ENCODE data around the gene GBP5. TPM values are rescaled to one million over a fixed set of nuclear protein-coding genes. Genes with fewer than 3 reads are reported as not detected.
"Not testable (repeated sequence)": the region's sequence is repeated elsewhere in the genome, so short reads cannot be mapped to it uniquely, and the experiment has no call there.

The GBP5 gene
- total RNA-seq, 2 experiments from 2014 or later = 122 to 137 TPM

- H3K36me3 Mint-ChIP-seq (ENCODE audit: low read depth) = peaks cover 28% of the 10 kb centered on the region
- POLR2A ChIA-PET = not testable (repeated sequence)
- intact Hi-C loops (cut with DNase I, micrococcal nuclease) = loop anchor here in 1 of 2 experiments (10.0 kb wide), 1 partner anchor 441 kb away; no protein-coding TSS in a partner anchor
These were observed 11.6 kb upstream of the GBP5 start for GRCh38 chr1:89284078-89284763.

GRCh38 chr1:89280766-89281165 is 8.1 kb upstream of the GBP5 start:
- H3K4me1 Mint-ChIP-seq = peaks cover 83% of the 10 kb centered on the region
- DNase-seq (no peak), ATAC-seq (no peak)
- ChIA-PET POLR2A (no interaction called here), CTCF (no interaction called here)
- H3K4me3 Mint-ChIP-seq = no peak overlapping the region
- H3K36me3 Mint-ChIP-seq (ENCODE audit: low read depth) = peaks cover 26% of the 10 kb centered on the region
- H3K9me3 Mint-ChIP-seq (ENCODE audit: low read depth) = peaks cover 13% of the 10 kb centered on the region
- peak overlapping the region; percentile 20 for H3K27ac Mint-ChIP-seq
- H3K27me3 Mint-ChIP-seq = no peaks in the 10 kb centered on the region
- intact Hi-C loops (cut with DNase I, micrococcal nuclease) = loop anchor here in 1 of 2 experiments (10.0 kb wide), 1 partner anchor 444 kb away; no protein-coding TSS in a partner anchor

More at GRCh38 chr1:89284078-89284763, 11.6 kb upstream of the GBP5 start:
- not testable (repeated sequence) for ATAC-seq, DNase-seq, H3K4me3 Mint-ChIP-seq, H3K27ac Mint-ChIP-seq, H3K27me3 Mint-ChIP-seq
- peaks cover 86% of the 10 kb centered on the region for H3K4me1 Mint-ChIP-seq
- peaks cover 14% of the 10 kb centered on the region for H3K9me3 Mint-ChIP-seq (ENCODE audit: low read depth)
- CTCF ChIA-PET = interaction anchor here (0.6 to 0.9 kb wide), 2 partner anchors 29 to 41 kb away, joined by 3 read pairs; no protein-coding TSS in a partner anchor

- peaks cover 14% of the 10 kb centered on the region for H3K36me3 Mint-ChIP-seq (ENCODE audit: low read depth)
- POLR2A ChIA-PET = no interaction called here
- H3K27me3 Mint-ChIP-seq = no peaks in the 10 kb centered on the region
These were observed 6.4 kb upstream of the GBP5 start for GRCh38 chr1:89279011-89279466.

GRCh38 chr1:89277725-89278124 is 5.1 kb upstream of the GBP5 start:
- peak overlapping the region; percentile 90 for H3K27ac Mint-ChIP-seq
- DNase-seq (peak; percentile 51), ATAC-seq (peak; percentile 45)
- H3K27me3 Mint-ChIP-seq = no peaks in the 10 kb centered on the region
- no peak overlapping the region for H3K4me3 Mint-ChIP-seq
- H3K9me3 Mint-ChIP-seq (ENCODE audit: low read depth) = peaks cover 5% of the 10 kb centered on the region
- H3K36me3 Mint-ChIP-seq (ENCODE audit: low read depth) = peaks cover 15% of the 10 kb centered on the region
- ChIA-PET POLR2A (no interaction called here), CTCF (interaction anchor here (0.6 to 1.2 kb wide), 5 partner anchors 9 to 82 kb away, joined by 3 read pairs; no protein-coding TSS in a partner anchor)
- H3K4me1 Mint-ChIP-seq = peaks cover 85% of the 10 kb centered on the region
- intact Hi-C loops (cut with DNase I, micrococcal nuclease) = loop anchor here in 1 of 2 experiments (2.0 kb wide), 1 partner anchor 79 kb away; the partner anchor contains the start of gene GBP4

More at GRCh38 chr1:89279011-89279466, 6.4 kb upstream of the GBP5 start:
- DNase-seq (no peak), ATAC-seq (peak; percentile 54)
- Mint-ChIP-seq H3K27ac (peak overlapping the region; percentile 90), H3K4me1 (peaks cover 83% of the 10 kb centered on the region), H3K9me3 (ENCODE audit: low read depth) (no peaks in the 10 kb centered on the region), H3K4me3 (peak overlapping the region; percentile 42)
- CTCF ChIA-PET = no interaction called here
- intact Hi-C loops (cut with DNase I, micrococcal nuclease) = loop anchor here in 1 of 2 experiments (2.0 kb wide), 1 partner anchor 80 kb away; the partner anchor contains the start of gene GBP4

GRCh38 chr1:89276690-89277089 is 4.0 kb upstream of the GBP5 start:
- Mint-ChIP-seq H3K4me1 (peaks cover 81% of the 10 kb centered on the region), H3K4me3 (no peak overlapping the region), H3K9me3 (ENCODE audit: low read depth) (peaks cover 5% of the 10 kb centered on the region), H3K27ac (peak overlapping the region; percentile 72), H3K27me3 (no peaks in the 10 kb centered on the region), H3K36me3 (ENCODE audit: low read depth) (peaks cover 24% of the 10 kb centered on the region)
- ATAC-seq = no peak
- POLR2A ChIA-PET = interaction anchor here (1.3 kb wide), 1 partner anchor 34 kb away, joined by 3 read pairs; no protein-coding TSS in a partner anchor
- CTCF ChIA-PET = interaction anchor here (1.1 to 2.0 kb wide), 4 partner anchors 10 to 106 kb away, joined by 3 to 6 read pairs (median 4); no protein-coding TSS in a partner anchor
- intact Hi-C loops (cut with DNase I, micrococcal nuclease) = no loop called here
- no peak for DNase-seq

GRCh38 chr1:89274411-89274857 is 1.8 kb upstream of the GBP5 start:
- Mint-ChIP-seq H3K4me1 (peaks cover 75% of the 10 kb centered on the region), H3K4me3 (peak overlapping the region; percentile 98), H3K9me3 (ENCODE audit: low read depth) (peaks cover 5% of the 10 kb centered on the region), H3K27ac (peak overlapping the region; percentile 99), H3K36me3 (ENCODE audit: low read depth) (peaks cover 40% of the 10 kb centered on the region), H3K27me3 (no peaks in the 10 kb centered on the region)
- intact Hi-C loops (cut with DNase I, micrococcal nuclease) = loop anchor here (1.0 to 5.0 kb wide), 9 partner anchors 13 to 382 kb away; partner anchors contain the start of genes GBP2 (in 2 of the 2), GTF2B (in 1 of the 2) and LRRC8B (in 1 of the 2)
- DNase-seq (no peak), ATAC-seq (peak; percentile 63)
- ChIA-PET POLR2A (interaction anchor here (0.7 to 2.9 kb wide), 6 partner anchors 20 to 445 kb away, joined by 3 to 14 read pairs (median 6); partner anchors contain the start of gene GBP4), CTCF (interaction anchor here (0.7 to 2.6 kb wide), 10 partner anchors 10 to 290 kb away, joined by 3 to 11 read pairs (median 4); no protein-coding TSS in a partner anchor)

DNA sequence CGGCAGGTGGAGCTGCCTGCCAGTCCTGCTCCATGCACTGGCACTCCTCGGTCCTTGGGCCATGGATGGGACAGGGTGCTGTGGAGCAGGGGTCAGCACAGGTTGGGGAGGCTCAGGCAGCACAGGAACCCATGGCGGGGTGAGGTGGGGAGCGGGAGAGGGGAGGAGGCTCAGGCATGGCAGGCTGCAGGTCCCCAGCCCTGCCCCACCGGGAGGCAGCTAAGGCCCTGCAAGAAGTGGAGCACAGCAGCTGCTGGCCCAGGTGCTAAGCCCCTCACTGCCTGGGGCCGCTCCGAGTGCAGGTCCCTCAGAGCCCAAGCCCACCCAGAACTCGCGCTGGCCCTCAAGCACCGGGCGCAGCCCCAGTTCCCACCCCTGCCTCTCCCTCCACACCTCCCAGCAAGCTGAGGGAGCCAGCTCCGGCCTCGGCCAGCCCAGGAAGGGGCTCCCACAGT is 691 bp upstream of the GBP5 start:
- peak overlapping the region; percentile 99 for H3K27ac Mint-ChIP-seq
- H3K9me3 Mint-ChIP-seq (ENCODE audit: low read depth) = peaks cover 5% of the 10 kb centered on the region
- peak; percentile 39 for DNase-seq
- H3K36me3 Mint-ChIP-seq (ENCODE audit: low read depth) = peaks cover 46% of the 10 kb centered on the region
- CTCF ChIA-PET = interaction anchor here (0.6 to 1.7 kb wide), 7 partner anchors 13 to 274 kb away, joined by 3 to 6 read pairs (median 3); no protein-coding TSS in a partner anchor
- POLR2A ChIA-PET = interaction anchor here (0.6 to 2.9 kb wide), 6 partner anchors 26 to 251 kb away, joined by 3 to 15 read pairs (median 11); partner anchors contain the start of gene GBP2
- H3K4me3 Mint-ChIP-seq = peak overlapping the region; percentile 98
- intact Hi-C loops (cut with DNase I, micrococcal nuclease) = loop anchor here (2.0 to 5.0 kb wide), 5 partner anchors 15 to 381 kb away; partner anchors contain the start of genes GTF2B (in 1 of the 2) and LRRC8B (in 1 of the 2)
- H3K27me3 Mint-ChIP-seq = no peaks in the 10 kb centered on the region
- peaks cover 73% of the 10 kb centered on the region for H3K4me1 Mint-ChIP-seq
- ATAC-seq = no peak

DNA sequence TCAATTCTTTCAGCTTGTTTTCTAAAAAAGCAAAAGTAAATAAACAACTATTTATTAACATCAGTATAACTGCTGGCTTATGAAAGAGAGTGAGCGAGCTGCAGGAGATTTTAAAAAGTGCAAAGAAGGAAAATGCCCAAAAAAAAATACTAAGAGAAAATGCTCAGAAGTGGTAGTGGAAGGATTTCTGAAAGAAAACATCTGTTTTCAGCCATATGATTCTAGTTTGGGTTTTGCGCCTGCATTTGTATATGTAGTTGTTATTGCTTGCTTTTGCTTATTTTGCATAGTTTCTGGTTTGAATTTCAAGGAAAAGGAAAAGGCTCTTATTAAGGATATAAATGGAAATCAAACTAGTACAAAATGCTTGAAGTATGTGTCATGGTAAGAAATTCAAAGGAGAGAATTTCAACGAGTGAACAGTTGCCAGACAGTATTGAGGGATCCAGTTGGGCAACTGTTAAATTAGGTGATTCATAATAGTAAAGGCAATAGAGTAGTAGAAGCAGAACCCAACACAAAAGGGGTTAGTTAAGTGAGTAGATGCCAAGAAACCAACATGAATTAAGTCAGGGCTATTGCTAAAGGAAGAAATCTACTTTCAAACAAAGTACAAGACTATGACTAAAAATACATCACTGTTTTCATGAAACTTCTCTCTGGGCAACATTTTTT is 1.2 kb downstream of the GBP5 start:
- ATAC-seq = peak; percentile 28
- H3K36me3 Mint-ChIP-seq (ENCODE audit: low read depth) = peaks cover 55% of the 10 kb centered on the region

DNA sequence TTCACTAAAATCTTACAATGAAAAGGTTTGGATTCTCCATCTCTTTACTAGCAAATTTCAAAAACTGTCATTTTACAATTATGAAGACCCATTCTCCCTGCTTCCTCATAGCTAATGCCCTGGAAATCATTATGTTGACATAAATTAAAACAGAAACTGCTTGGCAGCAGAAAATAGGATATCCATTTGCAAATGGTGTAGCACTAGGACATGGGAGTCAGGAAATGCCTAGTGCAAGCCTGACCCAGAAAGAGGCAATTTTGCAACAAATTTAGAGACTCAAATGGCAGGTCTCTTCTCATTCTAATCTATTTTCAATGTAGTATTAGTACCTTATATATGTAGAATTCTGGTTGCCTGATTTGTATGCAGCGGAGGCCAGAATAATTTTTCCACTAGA is 2.2 kb downstream of the GBP5 start:
- ChIA-PET POLR2A (interaction anchor here (1.9 kb wide), 1 partner anchor 144 kb away, joined by 5 read pairs; the partner anchor contains the start of gene GBP2), CTCF (interaction anchor here (0.7 to 1.2 kb wide), 5 partner anchors 12 to 185 kb away, joined by 3 read pairs; no protein-coding TSS in a partner anchor)
- Mint-ChIP-seq H3K27me3 (no peaks in the 10 kb centered on the region), H3K27ac (peak overlapping the region; percentile 82), H3K36me3 (ENCODE audit: low read depth) (peaks cover 64% of the 10 kb centered on the region), H3K9me3 (ENCODE audit: low read depth) (peaks cover 5% of the 10 kb centered on the region), H3K4me1 (peaks cover 70% of the 10 kb centered on the region), H3K4me3 (peak overlapping the region; percentile 98)
- intact Hi-C loops (cut with DNase I, micrococcal nuclease) = loop anchor here (2.0 to 5.0 kb wide), 7 partner anchors 72 to 378 kb away; partner anchors contain the start of genes GBP4 (in 1 of the 2), GTF2B (in 1 of the 2) and LRRC8B (in 1 of the 2)
- no peak for DNase-seq
- no peak for ATAC-seq

More for the DNA sequence above, 1.2 kb downstream of the GBP5 start:
- Mint-ChIP-seq H3K9me3 (ENCODE audit: low read depth) (peaks cover 5% of the 10 kb centered on the region), H3K27ac (peak overlapping the region; percentile 96), H3K27me3 (no peaks in the 10 kb centered on the region), H3K4me1 (peaks cover 73% of the 10 kb centered on the region), H3K4me3 (peak overlapping the region; percentile 98)
- intact Hi-C loops (cut with DNase I, micrococcal nuclease) = loop anchor here (1.0 to 5.0 kb wide), 9 partner anchors 13 to 379 kb away; partner anchors contain the start of genes GBP4 (in 2 of the 2), GTF2B (in 1 of the 2) and LRRC8B (in 1 of the 2)
- POLR2A ChIA-PET = interaction anchor here (0.6 to 1.9 kb wide), 5 partner anchors 28 to 146 kb away, joined by 3 to 9 read pairs (median 4); partner anchors contain the start of genes GBP2 and GBP4
- CTCF ChIA-PET = interaction anchor here (0.7 to 1.7 kb wide), 3 partner anchors 13 to 91 kb away, joined by 3 to 6 read pairs (median 3); no protein-coding TSS in a partner anchor
- DNase-seq = no peak

DNA sequence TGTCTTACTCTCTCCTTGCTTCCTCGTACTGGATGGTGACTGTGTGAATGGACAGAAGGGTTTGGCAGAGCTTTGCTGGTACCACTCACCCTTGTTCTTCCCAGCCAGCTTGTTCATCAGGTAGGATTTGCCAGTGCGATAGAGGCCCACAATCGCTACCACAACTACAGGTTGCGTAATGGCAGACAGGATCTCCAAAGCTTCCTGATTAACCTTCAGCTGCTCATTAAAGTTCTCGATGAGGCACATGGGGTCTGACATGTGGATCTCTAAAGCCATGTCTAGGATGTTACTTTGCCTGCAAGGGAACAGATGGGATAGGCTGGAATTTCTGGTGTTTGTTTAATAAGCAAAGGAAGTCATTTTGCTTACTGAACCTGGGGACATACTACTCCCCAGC is 3.4 kb downstream of the GBP5 start:
- POLR2A ChIA-PET = no interaction called here
- ATAC-seq = no peak
- intact Hi-C loops (cut with DNase I, micrococcal nuclease) = no loop called here
- Mint-ChIP-seq H3K27me3 (no peaks in the 10 kb centered on the region), H3K4me1 (peaks cover 59% of the 10 kb centered on the region), H3K36me3 (ENCODE audit: low read depth) (peaks cover 71% of the 10 kb centered on the region), H3K9me3 (ENCODE audit: low read depth) (peaks cover 5% of the 10 kb centered on the region), H3K4me3 (peak overlapping the region; percentile 98), H3K27ac (peak overlapping the region; percentile 58)
- CTCF ChIA-PET = interaction anchor here (0.7 to 1.7 kb wide), 5 partner anchors 12 to 270 kb away, joined by 3 to 5 read pairs (median 3); no protein-coding TSS in a partner anchor
- no peak for DNase-seq
